GM21786 (cell line): ENCODE results near the gene NKAIN4.
"Not testable (repeated sequence)": the region's sequence is repeated elsewhere in the genome, so short reads cannot be mapped to it uniquely, and the experiment has no call there.

ENCODE experiments used
- ATAC-seq: cut with Tn5 transposase; IDR thresholded peaks from one replicate; pipeline ENCODE4 v1.9.1; 2021; ENCODE audit not compliant: unreplicated experiment

The NKAIN4 gene

DNA sequence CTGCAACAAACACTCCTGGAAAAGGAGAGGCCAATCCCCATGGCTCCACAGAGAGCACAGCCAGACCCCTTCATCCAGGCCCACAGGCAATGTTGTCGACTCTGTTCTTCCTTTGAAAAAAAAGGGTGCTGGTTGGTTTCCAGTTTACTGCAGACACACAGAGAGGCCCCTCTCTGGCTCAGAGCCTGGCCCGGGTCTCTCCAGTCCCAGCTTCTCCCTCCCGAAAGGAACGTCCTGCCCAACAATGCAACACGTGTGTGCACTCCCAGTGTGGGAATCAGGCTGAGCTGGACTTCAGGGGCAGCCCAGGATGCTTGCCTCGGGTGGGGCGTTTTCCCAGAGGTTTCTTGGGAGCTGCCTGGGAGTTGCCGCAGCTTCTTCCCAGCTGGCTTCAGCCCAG is 4.5 kb upstream of the NKAIN4 start:
- ATAC-seq, result no peak

DNA sequence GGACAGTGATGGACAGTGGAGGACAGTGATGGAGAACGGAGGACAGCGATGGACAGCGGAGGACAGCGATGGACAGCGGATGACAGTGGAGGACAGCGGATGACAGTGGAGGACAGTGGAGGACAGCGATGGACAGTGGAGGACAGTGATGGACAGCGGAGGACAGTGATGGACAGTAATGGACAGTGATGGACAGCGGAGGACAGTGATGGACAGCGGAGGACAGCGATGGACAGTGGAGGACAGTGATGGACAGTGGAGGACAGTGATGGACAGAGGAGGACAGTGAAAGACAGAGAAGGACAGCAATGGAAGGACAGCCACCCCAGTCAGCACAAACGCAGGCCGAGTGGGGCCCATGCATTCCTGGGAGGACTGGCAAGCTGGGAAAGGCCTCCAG is 3.4 kb upstream of the NKAIN4 start:
- no peak for ATAC-seq

DNA sequence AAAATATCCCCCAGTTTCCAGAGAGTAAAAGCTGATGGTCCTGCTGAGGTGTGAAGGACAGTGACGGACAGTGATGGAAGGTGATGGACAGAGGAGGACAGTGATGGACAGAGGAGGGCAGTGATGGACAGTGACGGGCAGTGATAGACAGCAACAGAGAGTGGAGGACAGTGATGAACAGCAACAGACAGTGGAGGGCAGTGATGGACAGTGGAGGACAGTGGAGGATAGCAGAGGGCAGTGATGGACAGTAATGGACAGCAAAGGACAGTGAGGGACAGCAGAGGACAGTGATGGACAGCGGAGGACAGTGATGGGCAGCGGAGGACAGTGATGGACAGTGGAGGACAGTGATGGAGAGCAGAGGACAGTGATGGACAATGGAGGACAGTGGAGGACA is 2.7 kb upstream of the NKAIN4 start:
- no peak for ATAC-seq

DNA sequence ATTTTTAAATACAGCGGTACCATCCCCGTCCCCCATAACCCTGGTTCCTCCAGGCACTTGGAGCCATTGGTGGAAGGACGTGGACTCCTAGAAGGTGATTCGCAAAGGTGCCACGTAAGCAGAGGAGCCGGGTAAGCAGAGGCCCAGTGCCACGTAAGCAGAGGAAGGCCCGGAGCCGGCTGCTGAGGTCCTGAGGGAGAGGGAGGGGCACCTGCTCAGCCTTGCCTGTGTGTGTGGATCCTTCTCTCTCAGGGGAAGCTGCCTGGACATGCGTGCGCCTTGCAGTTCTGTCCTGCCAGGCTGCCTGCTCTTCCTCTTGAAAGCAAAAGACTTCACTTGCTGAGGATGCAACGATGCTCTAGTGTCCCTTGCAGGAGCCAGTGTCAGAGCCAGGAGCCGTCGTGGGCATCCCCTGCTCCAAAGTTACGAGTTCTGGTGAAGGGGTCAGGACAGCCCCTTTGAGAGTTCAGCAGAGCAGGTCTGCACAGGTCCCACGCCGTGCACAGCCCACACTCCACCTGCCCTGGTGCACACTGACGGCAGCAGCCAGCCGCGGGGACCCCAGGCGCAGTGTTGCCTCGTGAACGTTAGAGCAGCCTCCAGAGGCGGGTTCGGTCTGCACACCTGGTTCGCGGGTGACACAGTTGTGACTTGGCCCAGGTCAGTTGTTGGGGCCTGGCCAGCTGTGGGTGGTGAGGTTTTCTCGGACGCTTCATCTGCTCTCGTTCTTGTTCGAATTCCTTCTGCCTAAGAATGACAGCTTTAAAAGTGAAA is 1.9 kb upstream of the NKAIN4 start:
- no peak for ATAC-seq

DNA sequence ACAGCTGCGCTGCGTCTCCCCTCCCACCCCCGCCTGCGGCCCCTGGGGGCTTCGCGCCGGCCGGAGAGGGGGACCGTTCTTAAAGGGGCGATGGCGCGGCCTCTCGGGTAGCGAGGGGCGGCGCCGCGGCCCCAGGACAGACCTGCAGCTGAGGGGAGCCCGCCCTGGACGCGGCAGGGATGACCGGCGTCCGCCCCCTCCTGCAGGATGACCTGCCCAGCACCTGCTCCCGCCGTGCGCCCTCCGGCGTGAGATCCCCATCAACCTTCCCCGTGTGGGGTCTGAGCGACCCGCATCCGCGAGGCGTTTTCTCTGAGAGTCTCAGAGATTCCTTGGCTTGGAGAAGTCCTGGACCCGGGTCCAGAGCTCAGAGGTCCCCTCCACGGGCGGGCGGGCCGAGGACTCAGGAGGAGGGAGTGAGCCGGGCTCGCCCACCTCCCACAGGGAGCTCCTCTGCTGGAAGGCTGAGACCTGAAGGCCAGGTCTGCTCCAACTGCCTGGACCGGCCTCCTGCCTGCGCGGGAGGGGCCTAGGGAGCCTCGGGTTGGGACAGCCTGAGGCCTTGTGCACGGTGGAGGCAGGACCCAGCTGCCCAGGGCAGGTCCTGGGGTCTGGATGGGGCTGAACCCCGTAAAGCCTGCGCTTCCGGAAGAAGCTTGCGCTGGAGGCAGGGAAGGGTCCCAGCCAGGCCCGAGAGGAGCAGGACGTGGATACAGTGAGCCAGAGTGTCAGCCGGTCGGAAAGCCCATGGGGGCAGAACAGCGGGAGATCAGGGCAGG is 532 bp upstream of the NKAIN4 start:
- ATAC-seq, result no peak

DNA sequence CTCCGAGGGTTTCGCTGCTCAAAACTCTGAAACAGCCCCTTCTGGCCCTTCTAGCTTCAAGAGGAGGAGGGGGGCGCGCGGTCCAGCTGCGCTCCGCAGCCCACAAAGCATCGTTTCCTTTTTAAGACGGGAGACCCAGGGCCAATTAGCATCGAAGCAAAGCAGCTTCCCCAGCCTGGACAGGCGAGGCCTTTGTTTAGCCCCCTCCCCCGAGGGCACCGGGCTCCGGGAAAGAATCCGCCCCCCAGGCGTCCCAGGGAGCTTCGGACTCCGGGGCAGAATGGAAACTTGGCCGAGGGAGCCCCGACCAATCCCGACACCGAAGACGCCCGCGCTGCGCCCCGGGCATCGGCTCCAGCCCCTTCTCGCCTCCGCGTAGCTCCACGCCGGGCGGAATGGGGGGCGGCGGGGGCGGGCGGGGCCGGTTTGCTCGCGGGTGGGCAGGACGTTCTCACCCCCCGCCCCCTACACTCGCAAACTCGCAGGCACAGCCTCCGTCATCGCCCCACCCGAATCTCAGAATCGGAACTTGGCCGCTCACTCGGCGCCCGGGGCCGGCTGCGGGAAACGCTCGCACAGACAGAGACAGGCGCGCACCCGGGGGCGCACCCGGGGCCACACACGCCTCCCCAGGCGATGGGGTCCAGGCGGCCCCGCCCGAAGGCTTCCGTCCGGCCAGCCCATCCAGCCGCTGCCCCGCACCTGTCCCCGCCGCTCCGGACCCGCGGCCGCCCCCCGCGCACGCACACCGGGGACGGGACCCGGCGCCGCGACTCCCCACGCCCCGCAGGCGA is 628 bp downstream of the NKAIN4 start:
- ATAC-seq, result no peak

DNA sequence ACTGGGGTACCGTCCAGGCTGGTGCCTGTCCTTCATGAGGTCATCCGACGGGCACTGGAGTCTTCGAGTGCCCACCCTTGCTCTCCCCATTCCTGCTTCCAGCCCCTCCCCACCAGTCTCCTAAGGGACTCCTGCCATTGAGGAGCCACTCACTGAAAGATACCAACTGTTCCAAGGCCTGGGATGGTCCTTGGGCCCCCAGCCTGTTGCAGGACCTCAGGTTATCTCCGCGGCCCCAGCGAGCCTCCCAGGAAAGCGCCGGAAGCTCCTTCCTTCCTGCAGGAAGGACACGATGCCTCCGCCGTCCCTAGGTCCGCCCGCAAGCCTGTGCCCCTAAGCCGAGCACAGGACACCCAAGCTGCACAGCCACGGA is 1.2 kb downstream of the NKAIN4 start:
- no peak for ATAC-seq

DNA sequence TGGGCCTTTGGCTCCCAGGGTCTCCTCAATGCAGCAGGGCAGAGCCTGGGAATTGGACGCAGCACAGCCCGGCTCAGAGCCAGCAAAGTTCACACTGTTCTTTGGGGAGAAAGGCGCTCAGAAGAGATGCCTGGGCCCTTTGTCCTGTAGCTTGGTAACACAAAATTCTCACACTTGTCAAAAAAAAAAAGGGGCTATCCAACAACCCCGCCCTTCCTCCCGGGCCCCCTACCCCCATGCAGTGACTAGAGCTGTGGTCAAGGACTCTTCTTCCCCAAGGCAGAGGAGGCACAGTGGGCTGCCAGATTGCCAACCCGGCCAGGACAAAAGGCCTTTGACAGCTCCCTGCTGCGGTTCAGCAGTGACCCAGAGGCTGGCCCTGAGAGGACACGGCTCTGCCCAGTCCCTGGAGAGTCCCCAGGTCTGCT is 2.0 kb downstream of the NKAIN4 start:
- ATAC-seq, result no peak

DNA sequence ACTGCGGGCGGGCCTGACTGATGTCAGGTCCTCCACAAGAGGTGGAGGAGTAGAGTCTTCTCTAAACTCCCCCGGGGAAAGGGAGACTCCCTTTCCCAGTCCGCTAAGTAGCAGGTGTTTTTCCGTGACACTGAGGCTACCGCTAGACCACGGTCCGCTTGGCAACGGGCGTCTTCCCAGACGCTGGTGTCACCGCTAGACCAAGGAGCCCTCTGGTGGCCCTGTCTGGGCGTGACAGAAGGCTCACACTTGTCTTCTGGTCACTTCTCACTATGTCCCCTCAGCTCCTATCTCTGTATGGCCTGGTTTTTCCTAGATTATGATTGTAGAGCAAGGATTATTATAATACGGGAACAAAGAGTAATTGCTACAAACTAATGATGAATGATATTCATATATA is 2.9 kb downstream of the NKAIN4 start:
- not testable (repeated sequence) for ATAC-seq

DNA sequence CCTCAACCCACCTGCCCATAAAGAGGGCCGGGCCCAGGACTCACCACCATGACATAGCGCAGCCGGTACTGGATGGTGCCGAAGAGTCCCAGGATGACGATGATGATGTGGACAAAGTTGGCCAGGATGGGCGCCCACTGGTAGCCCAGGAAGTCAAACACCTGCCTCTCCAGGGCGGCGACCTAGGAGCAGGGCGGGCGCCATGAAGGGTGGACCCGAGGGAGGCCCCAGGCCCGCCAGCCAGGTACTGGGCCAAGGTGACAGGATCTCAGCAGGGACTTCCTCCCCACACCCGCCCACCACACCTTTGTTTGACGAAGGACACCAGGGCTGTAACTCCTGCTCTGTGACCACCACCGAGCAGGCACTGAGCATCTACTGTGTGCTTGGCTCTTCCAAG is 4.4 kb downstream of the NKAIN4 start:
- no peak for ATAC-seq

DNA sequence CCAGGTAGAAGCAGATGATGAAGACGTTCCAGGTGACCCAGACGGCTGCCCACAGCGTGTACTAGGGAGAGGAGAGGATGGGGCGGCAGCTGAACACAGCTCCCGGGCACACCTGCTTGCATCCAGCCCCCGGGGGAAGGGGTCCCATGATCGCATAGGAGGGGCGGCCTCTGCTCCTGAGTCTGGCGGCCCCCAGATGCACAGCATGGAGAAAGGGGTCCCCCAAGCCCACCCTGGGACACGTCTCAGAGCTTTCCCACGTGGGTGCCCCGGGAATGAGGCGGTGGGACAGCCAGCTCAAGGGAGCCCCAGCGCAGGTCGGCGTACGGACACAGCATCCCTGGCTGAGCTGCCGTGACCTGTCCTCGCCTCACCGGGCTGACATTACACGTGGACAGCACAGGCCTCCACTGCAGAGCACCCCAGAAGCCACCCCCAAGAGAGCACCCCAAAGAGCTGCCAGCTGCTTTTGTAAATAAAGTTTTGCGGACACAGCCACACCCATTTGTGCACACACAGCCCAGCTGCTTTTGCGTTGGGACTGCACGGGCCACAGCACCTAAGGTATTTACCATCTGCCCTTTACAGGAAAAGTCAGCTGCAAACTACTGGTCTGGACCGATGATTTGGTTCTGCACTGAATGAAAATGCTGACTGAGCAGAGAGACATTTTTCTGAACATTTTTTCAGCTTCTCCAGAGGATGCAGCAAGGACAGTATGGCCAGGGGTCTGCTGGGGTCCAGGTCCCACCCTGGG is 5.2 kb downstream of the NKAIN4 start:
- ATAC-seq, result no peak

DNA sequence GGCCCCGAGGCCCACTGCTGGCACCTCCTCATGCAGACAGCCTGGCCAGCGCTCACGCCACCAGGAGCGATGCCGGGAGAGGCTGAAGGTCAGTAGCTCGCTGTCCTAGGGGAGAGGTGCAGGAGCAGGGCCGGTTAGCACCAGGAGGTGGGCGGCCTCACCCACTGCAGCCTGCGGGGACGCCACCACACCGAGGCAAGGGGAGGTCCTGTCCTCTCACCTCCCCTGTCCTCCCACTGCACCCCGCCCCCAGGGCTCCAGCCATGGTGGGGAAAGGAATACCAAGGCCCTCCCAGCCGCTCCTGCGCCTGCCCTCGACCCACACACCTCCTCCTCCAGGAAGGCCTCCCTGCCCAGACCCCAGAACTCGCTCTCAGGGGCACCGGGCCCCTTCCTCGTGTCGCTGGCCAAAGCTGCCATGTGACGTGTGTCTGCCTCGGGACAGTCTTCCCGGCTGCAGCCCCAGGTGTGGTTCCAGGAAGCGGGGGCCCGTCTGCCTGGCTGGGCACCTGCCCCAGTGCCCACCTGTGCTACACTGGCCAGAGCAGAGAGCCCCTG is 6.5 kb downstream of the NKAIN4 start:
- no peak for ATAC-seq

DNA sequence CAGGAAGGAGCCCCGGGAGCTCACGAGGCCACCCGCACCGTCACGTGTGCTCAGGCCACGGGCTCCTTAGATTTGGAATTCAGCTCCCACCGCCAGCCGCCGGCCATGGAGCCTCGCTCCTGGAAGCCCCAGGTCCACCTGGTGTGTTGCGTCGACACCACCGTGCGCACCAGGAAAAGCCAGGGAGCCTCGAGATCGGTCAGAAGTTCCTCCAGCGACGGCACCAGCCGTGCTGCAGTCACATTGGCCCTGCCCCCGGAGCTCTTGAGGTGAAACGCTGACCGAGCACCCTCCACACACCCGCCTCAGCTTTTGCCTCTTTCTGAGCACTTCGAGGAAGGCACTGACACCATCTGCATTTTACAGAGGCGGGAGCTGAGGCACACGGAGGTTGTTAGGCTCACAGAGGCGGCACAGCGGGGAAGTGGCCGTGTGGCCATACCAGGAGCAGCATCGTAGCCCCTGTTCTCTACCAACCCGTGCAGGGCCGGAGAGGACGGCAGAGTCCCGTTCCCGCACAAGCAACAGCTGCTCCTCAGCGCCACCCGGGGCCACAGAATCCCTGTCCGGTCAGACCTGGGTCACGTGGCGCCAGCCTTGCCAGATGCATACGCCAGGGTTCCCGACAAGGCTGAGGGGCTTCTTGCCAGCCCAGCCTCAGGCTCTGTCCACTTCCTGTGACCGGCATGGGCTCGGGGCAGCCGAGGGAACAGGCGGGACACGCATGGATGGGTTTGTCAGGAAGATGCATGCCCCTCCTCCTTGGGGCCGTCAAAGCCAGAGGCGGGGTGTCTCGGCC is 7.6 kb downstream of the NKAIN4 start:
- no peak for ATAC-seq

DNA sequence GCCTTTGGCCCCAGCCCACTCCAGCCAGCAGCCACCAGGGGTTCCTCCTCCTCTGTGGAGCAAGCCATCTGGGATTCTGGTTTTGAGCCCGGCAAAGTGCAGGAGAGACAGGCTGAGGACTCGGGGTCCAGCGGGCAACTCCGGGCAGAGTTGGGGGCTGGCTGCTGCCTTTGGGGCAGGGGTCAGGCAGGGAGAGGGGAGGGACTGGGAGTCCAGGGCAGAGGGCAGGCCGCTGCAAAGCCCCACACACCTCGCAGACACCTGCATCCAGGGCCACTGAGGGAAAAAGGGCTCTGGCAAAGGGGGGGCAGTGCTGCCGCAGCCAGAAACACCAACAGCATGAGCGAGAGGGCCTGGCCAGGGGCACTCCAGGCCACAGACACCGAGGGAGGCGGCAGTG is 9.8 kb downstream of the NKAIN4 start:
- no peak for ATAC-seq

DNA sequence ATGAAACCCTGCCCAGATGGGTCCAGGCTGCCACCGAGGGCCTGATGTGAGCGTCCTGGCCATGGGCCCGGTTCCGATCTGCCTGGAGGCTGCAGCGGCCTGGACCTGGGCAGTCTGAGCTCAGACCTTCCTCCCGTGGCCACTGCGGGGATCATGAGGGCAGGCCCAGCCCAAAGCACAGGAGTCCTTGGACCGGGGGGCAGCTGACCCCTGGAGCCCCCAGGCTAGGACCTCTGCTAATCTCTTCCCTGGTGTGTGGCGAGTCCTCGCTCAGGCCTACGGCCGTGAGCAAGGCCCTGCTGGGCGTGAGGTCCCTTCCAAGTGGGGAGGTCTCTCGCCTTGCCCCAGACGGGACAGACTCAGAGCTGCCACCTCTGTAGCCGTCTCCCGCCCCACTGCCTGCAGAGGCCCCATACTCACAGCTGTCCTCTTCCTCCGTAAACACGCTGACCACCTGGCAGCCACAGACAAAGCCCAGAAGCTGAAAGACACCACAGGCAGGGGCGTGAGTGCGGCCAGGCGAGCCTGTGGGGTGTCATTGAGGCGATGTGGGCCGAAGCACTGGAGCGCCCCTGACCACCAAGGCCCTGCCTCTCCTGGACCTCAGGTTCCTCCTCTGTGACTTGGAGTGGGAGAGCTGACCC is 10.5 kb downstream of the NKAIN4 start:
- ATAC-seq, result no peak

DNA sequence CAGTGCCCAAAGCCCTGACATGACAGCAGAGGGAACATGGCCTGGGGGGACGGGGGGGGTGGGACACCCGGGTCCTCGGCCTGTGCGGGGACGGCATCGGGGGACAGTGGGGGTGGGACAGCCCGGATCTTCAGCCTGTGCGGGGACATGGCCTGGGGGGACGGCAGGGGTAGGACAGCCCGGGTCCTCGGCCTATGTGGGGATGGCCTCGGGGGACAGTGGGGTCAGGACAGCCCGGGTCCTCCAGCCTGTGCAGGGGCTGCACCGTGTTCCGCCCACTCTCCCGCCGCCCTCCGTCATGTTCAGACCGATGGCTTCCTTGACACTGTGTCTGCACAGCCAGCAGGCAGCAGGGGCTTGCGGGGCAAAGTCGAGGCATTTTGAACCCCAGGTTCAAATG is 11.5 kb downstream of the NKAIN4 start:
- no peak for ATAC-seq

DNA sequence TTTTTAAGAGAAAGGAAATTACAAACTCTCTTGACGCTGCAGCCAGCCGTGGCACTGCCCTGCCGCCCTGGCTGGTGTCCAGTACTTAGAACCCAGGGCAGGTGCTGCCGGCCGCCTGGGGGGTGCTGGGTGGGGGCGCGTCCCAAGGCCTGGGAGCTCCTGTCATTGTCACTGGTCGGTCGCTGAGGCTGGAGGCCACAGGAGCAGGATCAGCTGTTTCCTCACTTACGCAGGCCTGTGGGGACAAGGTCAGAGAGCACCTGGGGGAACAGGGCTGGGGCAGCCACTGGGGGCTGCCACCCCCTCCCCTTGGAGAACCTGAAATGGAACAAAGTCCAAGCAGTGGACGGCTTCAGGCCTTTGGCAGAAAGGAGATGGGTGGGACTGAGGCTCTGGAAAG is 13.0 kb downstream of the NKAIN4 start:
- no peak for ATAC-seq

DNA sequence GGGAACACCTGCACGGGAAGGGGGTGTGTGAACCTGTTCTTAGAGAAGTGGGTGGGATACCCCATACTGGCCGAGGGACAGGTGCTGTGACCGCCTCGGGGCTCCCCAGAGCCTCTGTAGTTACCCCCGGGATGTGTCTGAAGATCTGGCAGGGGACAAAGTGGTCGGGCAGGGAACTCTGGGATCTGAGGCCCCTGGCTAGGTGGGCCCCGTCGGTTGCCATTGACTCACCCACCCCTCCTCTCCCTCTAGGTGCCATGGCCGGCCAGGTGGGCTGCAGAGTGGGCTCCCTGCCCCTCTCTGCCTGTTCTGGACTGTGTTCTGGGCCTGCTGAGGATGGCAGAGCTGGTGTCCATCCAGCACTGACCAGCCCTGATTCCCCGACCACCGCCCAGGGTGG is 14.3 kb downstream of the NKAIN4 start:
- ATAC-seq, result no peak

DNA sequence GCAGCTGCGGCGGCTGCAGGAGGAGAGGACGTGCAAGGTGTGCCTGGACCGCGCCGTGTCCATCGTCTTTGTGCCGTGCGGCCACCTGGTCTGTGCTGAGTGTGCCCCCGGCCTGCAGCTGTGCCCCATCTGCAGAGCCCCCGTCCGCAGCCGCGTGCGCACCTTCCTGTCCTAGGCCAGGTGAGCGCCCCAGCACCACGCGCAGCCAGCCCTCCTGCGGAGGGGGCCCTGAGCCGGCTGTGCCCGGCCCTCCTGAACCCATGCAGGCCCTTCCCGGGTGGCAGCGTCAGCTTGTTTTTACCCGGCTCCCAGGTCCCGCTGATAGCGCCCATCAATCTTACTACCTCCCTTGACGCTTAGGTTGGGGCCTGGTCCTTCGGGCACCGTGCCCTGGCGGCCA is 14.8 kb downstream of the NKAIN4 start:
- no peak for ATAC-seq
